H9 (cell line): ENCODE data around the gene RNF39. TPM values are rescaled to one million over a fixed set of nuclear protein-coding genes. Genes with fewer than 3 reads are reported as not detected.

Source experiments
- DNase-seq: peaks from one replicate; pipeline ENCODE4 v3.0.0-alpha.2; 2017
- H2AFZ ChIP-seq: one replicate; pipeline ENCODE4 v1.6.1; 2013; ENCODE audit warnings: mild to moderate bottlenecking, low read length, control low read depth, moderate library complexity
- H2AK5ac ChIP-seq: 2 replicates; pipeline ENCODE4 v1.6.1; 2013; ENCODE audit warnings: low read length, control low read depth, mixed read lengths; ENCODE audit not compliant: insufficient read length
- H2BK120ac ChIP-seq: one replicate; pipeline ENCODE4 v1.6.1; 2013; ENCODE audit warnings: low read depth, mild to moderate bottlenecking, low read length, control low read depth, inconsistent platforms; ENCODE audit not compliant: poor library complexity, severe bottlenecking
- H2BK12ac ChIP-seq: 2 replicates; pipeline ENCODE4 v1.6.1; 2013; ENCODE audit warnings: low read length, control low read depth, mixed read lengths, low read depth; ENCODE audit not compliant: insufficient read length
- H2BK15ac ChIP-seq: 2 replicates; pipeline ENCODE4 v1.6.1; 2013; ENCODE audit warnings: low read depth, low read length, control low read depth
- H2BK20ac ChIP-seq: one replicate; pipeline ENCODE4 v1.6.1; 2013; ENCODE audit warnings: low read depth, mild to moderate bottlenecking, low read length, control low read depth, inconsistent platforms; ENCODE audit not compliant: poor library complexity, severe bottlenecking
- H2BK5ac ChIP-seq: 2 replicates; pipeline ENCODE4 v1.6.1; 2013; ENCODE audit warnings: low read length, control low read depth, mixed read lengths; ENCODE audit not compliant: insufficient read length
- H3K14ac ChIP-seq: 2 replicates; pipeline ENCODE4 v1.6.1; 2013; ENCODE audit warnings: low read length, control low read depth; ENCODE audit not compliant: insufficient read depth
- H3K18ac ChIP-seq: 2 replicates; pipeline ENCODE4 v1.6.1; 2013; ENCODE audit warnings: low read depth, mild to moderate bottlenecking, mixed read lengths, low read length, control low read depth; ENCODE audit not compliant: insufficient read length
- H3K23ac ChIP-seq: 2 replicates; pipeline ENCODE4 v1.6.1; 2013; ENCODE audit warnings: low read length, control low read depth, mixed read lengths, low read depth; ENCODE audit not compliant: insufficient read length
- H3K23me2 ChIP-seq: 2 replicates; pipeline ENCODE4 v1.6.1; 2013; ENCODE audit warnings: low read depth, mild to moderate bottlenecking, mixed read lengths, low read length, control low read depth; ENCODE audit not compliant: insufficient read length, poor library complexity, severe bottlenecking
- H3K27ac ChIP-seq: 2 replicates; pipeline ENCODE4 v1.5.1; 2013; ENCODE audit warnings: low read length, control low read depth, mixed read lengths, low read depth; ENCODE audit not compliant: insufficient read length
- H3K27me3 ChIP-seq: 2 replicates; pipeline ENCODE4 v1.6.1; 2013; ENCODE audit warnings: low read length, control low read depth, inconsistent platforms; ENCODE audit not compliant: insufficient read depth
- H3K4ac ChIP-seq: 2 replicates; pipeline ENCODE4 v1.6.1; 2013; ENCODE audit warnings: low read depth, mild to moderate bottlenecking, control low read depth, inconsistent platforms, low read length, moderate library complexity
- H3K4me1 ChIP-seq: 2 replicates; pipeline ENCODE4 v1.6.1; 2013; ENCODE audit warnings: low read length, control low read depth, inconsistent platforms; ENCODE audit not compliant: insufficient read depth
- H3K4me2 ChIP-seq: 2 replicates; pipeline ENCODE4 v1.6.1; 2013; ENCODE audit warnings: low read length, control low read depth, mixed read lengths; ENCODE audit not compliant: insufficient read length, insufficient read depth
- H3K56ac ChIP-seq: 2 replicates; pipeline ENCODE4 v1.6.1; 2013; ENCODE audit warnings: low read depth, mild to moderate bottlenecking, mixed read lengths, low read length, control low read depth; ENCODE audit not compliant: insufficient read length
- H3K79me1 ChIP-seq: 2 replicates; pipeline ENCODE4 v1.6.1; 2013; ENCODE audit warnings: low read depth, mild to moderate bottlenecking, moderate library complexity, low read length, control low read depth, inconsistent platforms; ENCODE audit not compliant: insufficient read depth, poor library complexity, severe bottlenecking
- H3K79me2 ChIP-seq: 2 replicates; pipeline ENCODE4 v1.6.1; 2013; ENCODE audit warnings: low read length, control low read depth, inconsistent platforms; ENCODE audit not compliant: insufficient read depth
- H3K9ac ChIP-seq: 2 replicates; pipeline ENCODE4 v1.6.1; 2013; ENCODE audit warnings: low read length, control low read depth, mixed read lengths; ENCODE audit not compliant: insufficient read length; ENCODE audit errors: extremely low read depth
- H3K9me3 ChIP-seq: one replicate; pipeline ENCODE4 v1.6.1; 2013; ENCODE audit warnings: low read depth, low read length, inconsistent platforms; ENCODE audit not compliant: control insufficient read depth
- H3T11ph ChIP-seq: one replicate; pipeline ENCODE4 v1.6.1; 2013; ENCODE audit warnings: mild to moderate bottlenecking, low read length, control low read depth, inconsistent platforms
- H4K20me1 ChIP-seq: one replicate; pipeline ENCODE4 v1.6.1; 2013; ENCODE audit not compliant: control insufficient read depth, insufficient read length, insufficient read depth
- H4K5ac ChIP-seq: 2 replicates; pipeline ENCODE4 v1.6.1; 2013; ENCODE audit warnings: low read depth, mild to moderate bottlenecking, mixed read lengths, low read length, control low read depth; ENCODE audit not compliant: insufficient read length
- H4K8ac ChIP-seq: replicated peaks from 2 replicates; pipeline ENCODE4 v1.6.1; 2013; ENCODE audit warnings: low read length, control low read depth, mixed read lengths, low read depth; ENCODE audit not compliant: insufficient read length
- H4K91ac ChIP-seq: 2 replicates; pipeline ENCODE4 v1.6.1; 2013; ENCODE audit warnings: low read depth, mild to moderate bottlenecking, moderate library complexity, mixed read lengths, low read length, control low read depth; ENCODE audit not compliant: insufficient read length
- H3K27ac Mint-ChIP-seq, 3 experiments: 2 replicates in 2 of 3; 3 replicates in 1 of 3; pipeline ENCODE4 v1.8.0; 2020 to 2021; ENCODE audit warnings: mixed read lengths in 3 of 3, mild to moderate bottlenecking in 1 of 3, moderate library complexity in 1 of 3
- H3K27me3 Mint-ChIP-seq: 2 replicates; pipeline ENCODE4 v1.8.0; 2021; ENCODE audit warnings: low read depth, mild to moderate bottlenecking, moderate library complexity, mixed read lengths
- H3K36me3 Mint-ChIP-seq, 3 experiments: 2 replicates in 2 of 3; 3 replicates in 1 of 3; pipeline ENCODE4 v1.8.0; 2020 to 2021; ENCODE audit warnings: low read depth in 3 of 3, mixed read lengths in 3 of 3; ENCODE audit not compliant: insufficient read depth in 1 of 3
- H3K4me1 Mint-ChIP-seq, 2 experiments: 2 replicates each; pipeline ENCODE4 v1.8.0; 2020; ENCODE audit warnings: mixed read lengths in 2 of 2
- H3K4me3 Mint-ChIP-seq, 2 experiments: 2 replicates in 1 of 2; 3 replicates in 1 of 2; pipeline ENCODE4 v1.8.0; 2020 to 2021; ENCODE audit warnings: mild to moderate bottlenecking in 2 of 2, mixed read lengths in 2 of 2, moderate library complexity in 1 of 2
- H3K9me3 Mint-ChIP-seq, 2 experiments: 2 replicates in 1 of 2; 3 replicates in 1 of 2; pipeline ENCODE4 v1.8.0; 2020; ENCODE audit warnings: mild to moderate bottlenecking in 2 of 2, mixed read lengths in 2 of 2, moderate library complexity in 1 of 2
- CTCF ChIP-seq: fragments of 200-600 bp; sonication (generic); conservative IDR thresholded peaks from 3 replicates; pipeline ENCODE4 v1.8.0; 2021; ENCODE audit warnings: antibody characterized with exemption, mild to moderate bottlenecking
- WGBS: extraction: QIAGEN DNeasy Blood & Tissue Kit; methylation state at CpG from one replicate; pipeline ENCODE4 v1.1.7; 2013; ENCODE audit warnings: missing lambda C conversion rate, low lambda C conversion rate, mixed read lengths; ENCODE audit not compliant: insufficient read length; ENCODE audit errors: extremely low coverage; 5-methylcytosine and 5-hydroxymethylcytosine counted together
- total RNA-seq: library from RNA; stranded (reverse); gene quantifications from 2 replicates; pipeline ENCODE4 v1.2.1, GENCODE V29; 2021

The RNF39 gene
- total RNA-seq, 1 experiment from 2014 or later: 0.26 TPM

- H3K23ac ChIP-seq: no peak overlapping the region
- H2AFZ ChIP-seq: no peak overlapping the region
- TF ChIP-seq CTCF: no peak
- H3K27ac Mint-ChIP-seq: no peak overlapping the region
- H4K5ac ChIP-seq: no peak overlapping the region
- H3K27me3 Mint-ChIP-seq: peaks cover 2% of the 10 kb centered on the region; the same call in 1 of the 2 replicates
- no peaks in the 10 kb centered on the region for H3K4me1 ChIP-seq
- H2BK12ac ChIP-seq: no peak overlapping the region
- no peaks in the 10 kb centered on the region for H4K20me1 ChIP-seq
- no peak overlapping the region for H3K27ac ChIP-seq
- no peaks in the 10 kb centered on the region for H3K23me2 ChIP-seq
- no peak overlapping the region for H2BK120ac ChIP-seq
- H3K14ac ChIP-seq: no peak overlapping the region
- H3K27me3 ChIP-seq: no peaks in the 10 kb centered on the region
- H2AK5ac ChIP-seq: no peak overlapping the region
- H2BK20ac ChIP-seq: no peak overlapping the region
- no peak overlapping the region for H3K18ac ChIP-seq
- H2BK15ac ChIP-seq: no peak overlapping the region
- no peaks in the 10 kb centered on the region for H3K9me3 Mint-ChIP-seq
- no peaks in the 10 kb centered on the region for H3K79me1 ChIP-seq
- H3K79me2 ChIP-seq: no peaks in the 10 kb centered on the region
- H4K8ac ChIP-seq: no peak overlapping the region
- H3T11ph ChIP-seq: no peak overlapping the region
- no peaks in the 10 kb centered on the region for H3K4me1 Mint-ChIP-seq
- H3K9ac ChIP-seq: no peak overlapping the region
- no peak overlapping the region for H2BK5ac ChIP-seq
- no CpG with 5 or more reads among the region's 4 CpGs for WGBS
- no peaks in the 10 kb centered on the region for H3K9me3 ChIP-seq
- no peak overlapping the region for H3K4ac ChIP-seq
- H4K91ac ChIP-seq: no peak overlapping the region
- H3K4me3 Mint-ChIP-seq: no peak overlapping the region
- no peaks in the 10 kb centered on the region for H3K36me3 Mint-ChIP-seq
- H3K56ac ChIP-seq: no peak overlapping the region
- no peak for DNase-seq
- no peak overlapping the region for H3K4me2 ChIP-seq
Measured at GRCh38 chr6:30041821-30042220, 33.7 kb downstream of the RNF39 start.
